Measurements from ENCODE around the gene SAA1. TPM values are rescaled to one million over a fixed set of nuclear protein-coding genes. Genes with fewer than 3 reads are reported as not detected.
A peak's percentile ranks its signal among the peaks of the same experiment; 100 is the strongest.
"Not testable (repeated sequence)": the region's sequence is repeated elsewhere in the genome, so short reads cannot be mapped to it uniquely, and the experiment has no call there.

SAA1 gene
- total RNA-seq, 2 donors from 2014 or later: not detected

GRCh38 chr11:18267335-18268133, 1.5 kb downstream of the SAA1 start:
- H3K4me3 Mint-ChIP-seq: peak overlapping the region in 1 of 2 donors; percentile 49
- H3K27ac Mint-ChIP-seq; H3K9me3 Mint-ChIP-seq; DNase-seq; H3K27me3 Mint-ChIP-seq (ENCODE audit: low read depth); H3K4me1 Mint-ChIP-seq (ENCODE audit: low read depth); H3K36me3 Mint-ChIP-seq (ENCODE audit: insufficient read depth in 2 of 2): not testable (repeated sequence)
- ATAC-seq (replicated peaks in 1 of 2): peak; percentile 53 to 76

GRCh38 chr11:18269252-18269651, 3.2 kb downstream of the SAA1 start:
- H3K36me3 Mint-ChIP-seq (ENCODE audit: insufficient read depth in 2 of 2); DNase-seq; H3K4me1 Mint-ChIP-seq (ENCODE audit: low read depth); H3K4me3 Mint-ChIP-seq; ATAC-seq (replicated peaks in 1 of 2); H3K27ac Mint-ChIP-seq; H3K9me3 Mint-ChIP-seq; H3K27me3 Mint-ChIP-seq (ENCODE audit: low read depth): not testable (repeated sequence)

GRCh38 chr11:18270102-18270501, 4.0 kb downstream of the SAA1 start:
- Mint-ChIP-seq H3K27me3 (ENCODE audit: low read depth) (no peaks in the 10 kb centered on the region), H3K9me3 (no peaks in the 10 kb centered on the region), H3K4me1 (ENCODE audit: low read depth) (peaks cover 7% of the 10 kb centered on the region), H3K27ac (no peak overlapping the region), H3K36me3 (ENCODE audit: insufficient read depth in 2 of 2) (peaks cover 0 to 1% of the 10 kb centered on the region in 2 donors), H3K4me3 (no peak overlapping the region)
- no peak for DNase-seq
- ATAC-seq (replicated peaks in 1 of 2): no peak

GRCh38 chr11:18271206-18271605, 5.1 kb downstream of the SAA1 start:
- no peak for ATAC-seq (replicated peaks in 1 of 2)
- Mint-ChIP-seq H3K4me1 (ENCODE audit: low read depth) (peaks cover 7% of the 10 kb centered on the region), H3K4me3 (no peak overlapping the region)

GRCh38 chr11:18277565-18278271, 11.7 kb downstream of the SAA1 start:
- Mint-ChIP-seq H3K4me3 (no peak overlapping the region), H3K27ac (no peak overlapping the region), H3K27me3 (ENCODE audit: low read depth) (no peaks in the 10 kb centered on the region), H3K36me3 (ENCODE audit: insufficient read depth in 2 of 2) (peaks cover 1 to 11% of the 10 kb centered on the region in 2 donors), H3K4me1 (ENCODE audit: low read depth) (peaks cover 7% of the 10 kb centered on the region), H3K9me3 (no peaks in the 10 kb centered on the region)
- ATAC-seq (replicated peaks in 1 of 2) (no peak), DNase-seq (no peak)

More at GRCh38 chr11:18271206-18271605, 5.1 kb downstream of the SAA1 start:
- H3K9me3 Mint-ChIP-seq: no peaks in the 10 kb centered on the region
- DNase-seq: no peak
- peaks cover 0 to 1% of the 10 kb centered on the region in 2 donors for H3K36me3 Mint-ChIP-seq (ENCODE audit: insufficient read depth in 2 of 2)
- no peaks in the 10 kb centered on the region for H3K27me3 Mint-ChIP-seq (ENCODE audit: low read depth)
- H3K27ac Mint-ChIP-seq: no peak overlapping the region

- Mint-ChIP-seq H3K4me1 (ENCODE audit: low read depth) (peaks cover 7% of the 10 kb centered on the region), H3K9me3 (no peaks in the 10 kb centered on the region), H3K4me3 (peak overlapping the region in 1 of 2 donors; percentile 39), H3K27me3 (ENCODE audit: low read depth) (no peaks in the 10 kb centered on the region), H3K36me3 (ENCODE audit: insufficient read depth in 2 of 2) (peaks cover 2 to 18% of the 10 kb centered on the region in 2 donors), H3K27ac (peak overlapping the region; percentile 93)
- DNase-seq (no peak), ATAC-seq (replicated peaks in 1 of 2) (peak in 1 of 2 donors; percentile 23)
These were observed 14.5 kb downstream of the SAA1 start for GRCh38 chr11:18280438-18281045.

- ATAC-seq (replicated peaks in 1 of 2) (no peak), DNase-seq (no peak)
- Mint-ChIP-seq H3K4me1 (ENCODE audit: low read depth) (peaks cover 7% of the 10 kb centered on the region), H3K4me3 (no peak overlapping the region), H3K36me3 (ENCODE audit: insufficient read depth in 2 of 2) (peaks cover 2 to 19% of the 10 kb centered on the region in 2 donors), H3K27ac (peak overlapping the region; percentile 43), H3K9me3 (no peaks in the 10 kb centered on the region), H3K27me3 (ENCODE audit: low read depth) (no peaks in the 10 kb centered on the region)
These were observed 16.6 kb downstream of the SAA1 start for GRCh38 chr11:18282626-18283025.

- peaks cover 5 to 16% of the 10 kb centered on the region in 2 donors for H3K36me3 Mint-ChIP-seq (ENCODE audit: insufficient read depth in 2 of 2)
These were observed 19.8 kb downstream of the SAA1 start for GRCh38 chr11:18285841-18286240.

GRCh38 chr11:18288911-18289310, 22.8 kb downstream of the SAA1 start:
- Mint-ChIP-seq H3K4me3 (no peak overlapping the region), H3K4me1 (ENCODE audit: low read depth) (no peaks in the 10 kb centered on the region), H3K27ac (no peak overlapping the region), H3K36me3 (ENCODE audit: insufficient read depth in 2 of 2) (peaks cover 13 to 21% of the 10 kb centered on the region in 2 donors), H3K27me3 (ENCODE audit: low read depth) (no peaks in the 10 kb centered on the region), H3K9me3 (no peaks in the 10 kb centered on the region)
- no peak for DNase-seq
- no peak for ATAC-seq (replicated peaks in 1 of 2)

More at GRCh38 chr11:18285841-18286240, 19.8 kb downstream of the SAA1 start:
- ATAC-seq (replicated peaks in 1 of 2) (no peak), DNase-seq (no peak)
- Mint-ChIP-seq H3K27ac (no peak overlapping the region), H3K9me3 (no peaks in the 10 kb centered on the region), H3K4me3 (no peak overlapping the region), H3K4me1 (ENCODE audit: low read depth) (no peaks in the 10 kb centered on the region), H3K27me3 (ENCODE audit: low read depth) (no peaks in the 10 kb centered on the region)

GRCh38 chr11:18294862-18295261, 28.8 kb downstream of the SAA1 start:
- H3K4me3 Mint-ChIP-seq: no peak overlapping the region
- H3K27ac Mint-ChIP-seq: peak overlapping the region; percentile 26
- peaks cover 12% of the 10 kb centered on the region for H3K4me1 Mint-ChIP-seq (ENCODE audit: low read depth)
- H3K36me3 Mint-ChIP-seq (ENCODE audit: insufficient read depth in 2 of 2): peaks cover 23 to 26% of the 10 kb centered on the region in 2 donors
- no peaks in the 10 kb centered on the region for H3K27me3 Mint-ChIP-seq (ENCODE audit: low read depth)
- ATAC-seq (replicated peaks in 1 of 2) (peak; percentile 74 to 91), DNase-seq (peak in 1 of 2 donors; percentile 8)
- no peaks in the 10 kb centered on the region for H3K9me3 Mint-ChIP-seq

GRCh38 chr11:18295316-18295715, 29.3 kb downstream of the SAA1 start:
- no peaks in the 10 kb centered on the region for H3K27me3 Mint-ChIP-seq (ENCODE audit: low read depth)
- ATAC-seq (replicated peaks in 1 of 2) (no peak), DNase-seq (no peak)
- peaks cover 21 to 26% of the 10 kb centered on the region in 2 donors for H3K36me3 Mint-ChIP-seq (ENCODE audit: insufficient read depth in 2 of 2)
- no peak overlapping the region for H3K4me3 Mint-ChIP-seq
- no peaks in the 10 kb centered on the region for H3K9me3 Mint-ChIP-seq
- H3K27ac Mint-ChIP-seq: no peak overlapping the region
- peaks cover 12% of the 10 kb centered on the region for H3K4me1 Mint-ChIP-seq (ENCODE audit: low read depth)

- DNase-seq: no peak
- Mint-ChIP-seq H3K4me1 (ENCODE audit: low read depth) (peaks cover 6% of the 10 kb centered on the region), H3K4me3 (no peak overlapping the region), H3K27ac (no peak overlapping the region), H3K9me3 (no peaks in the 10 kb centered on the region), H3K36me3 (ENCODE audit: insufficient read depth in 2 of 2) (peaks cover 14 to 24% of the 10 kb centered on the region in 2 donors), H3K27me3 (ENCODE audit: low read depth) (no peaks in the 10 kb centered on the region)
- no peak for ATAC-seq (replicated peaks in 1 of 2)
These were observed 33.7 kb downstream of the SAA1 start for GRCh38 chr11:18299721-18300120.

- H3K4me1 Mint-ChIP-seq (ENCODE audit: low read depth): no peaks in the 10 kb centered on the region
- ATAC-seq (replicated peaks in 1 of 2) (no peak), DNase-seq (no peak)
- H3K4me3 Mint-ChIP-seq: no peak overlapping the region
- no peak overlapping the region for H3K27ac Mint-ChIP-seq
- no peaks in the 10 kb centered on the region for H3K27me3 Mint-ChIP-seq (ENCODE audit: low read depth)
- peaks cover 9 to 26% of the 10 kb centered on the region in 2 donors for H3K36me3 Mint-ChIP-seq (ENCODE audit: insufficient read depth in 2 of 2)
- no peaks in the 10 kb centered on the region for H3K9me3 Mint-ChIP-seq
These were observed 38.7 kb downstream of the SAA1 start for GRCh38 chr11:18304745-18305144.
